Measurements from ENCODE around the gene OSBPL2.

GRCh38 chr20:62337558-62338293, 99.4 kb downstream of the OSBPL2 start:
- TF ChIP-seq CTCF (IDR thresholded peaks at IDR 0.05) (no peak), TCF7L2 (IDR thresholded peaks at IDR 0.05; ENCODE audit: low read depth, low read length) (no peak), SIN3A (IDR thresholded peaks at IDR 0.05; ENCODE audit: borderline replicate concordance, insufficient read depth, low read depth, low read length) (no peak), POLR2AphosphoS5 (IDR thresholded peaks at IDR 0.05; ENCODE audit: low read depth, low read length) (no peak), REST (IDR thresholded peaks at IDR 0.05; ENCODE audit: insufficient read depth in 1 of 2, low read depth in 2 of 2, low read length in 1 of 2) (no peak)
